ENCODE results near the gene MGAT5.

The MGAT5 gene

DNA sequence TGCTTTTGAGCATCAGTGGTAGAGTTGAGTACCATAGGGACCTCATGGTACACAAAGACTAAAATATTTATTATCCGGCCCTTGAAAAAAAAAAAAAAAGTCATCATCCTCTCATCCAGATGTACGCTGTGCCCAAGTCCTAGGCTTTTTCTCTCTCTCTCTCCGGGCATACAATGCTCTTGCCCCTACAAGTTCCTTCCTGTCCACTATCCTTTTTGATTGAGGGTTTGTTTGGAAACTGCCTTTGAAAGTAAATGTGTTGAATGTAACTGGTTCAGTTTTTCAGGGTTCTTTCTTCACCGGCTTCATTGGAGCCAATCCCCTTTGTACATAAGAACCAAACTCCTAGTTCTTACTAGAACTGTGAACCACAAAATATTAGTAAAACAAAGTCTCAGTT, 130.3 kb downstream of the MGAT5 start:
- Histone ChIP-seq H3K4me1 (ENCODE audit: insufficient read depth, low read length, severe bottlenecking) (no peaks in the 10 kb centered on the region), H3K36me3 (ENCODE audit: insufficient read depth, low read length) (peaks cover 60% of the 10 kb centered on the region), H3K4me2 (ENCODE audit: low read length) (no peak overlapping the region), H3K9ac (ENCODE audit: low read length) (no peak overlapping the region), H2AFZ (ENCODE audit: low read length) (no peak overlapping the region), H3K27me3 (ENCODE audit: insufficient read depth, low read length) (no peaks in the 10 kb centered on the region), H3F3A (ENCODE audit: insufficient read depth, low read length) (no peaks in the 10 kb centered on the region), H3K9me2 (ENCODE audit: low read depth, low read length) (no peaks in the 10 kb centered on the region), H3K4me3 (ENCODE audit: low read depth, low read length, poor library complexity, severe bottlenecking) (no peak overlapping the region), H3K9me3 (ENCODE audit: low read length) (no peaks in the 10 kb centered on the region), H3K79me2 (ENCODE audit: insufficient read depth, low read length) (no peaks in the 10 kb centered on the region), H3K27ac (ENCODE audit: low read depth, low read length, poor library complexity, severe bottlenecking) (no peak overlapping the region), H4K20me1 (ENCODE audit: insufficient read depth, low read length) (no peaks in the 10 kb centered on the region)
- TF ChIP-seq EZH2 (IDR thresholded peaks at IDR 0.05; ENCODE audit: borderline replicate concordance, low read length) (no peak), CTCF (IDR thresholded peaks at IDR 0.05; ENCODE audit: low read length) (no peak)

- no peak overlapping the region for H2AFZ ChIP-seq (ENCODE audit: low read length)
- no peak overlapping the region for H3K4me3 ChIP-seq (ENCODE audit: low read depth, low read length, poor library complexity, severe bottlenecking)
- H3K9me2 ChIP-seq (ENCODE audit: low read depth, low read length): no peaks in the 10 kb centered on the region
- H3K27ac ChIP-seq (ENCODE audit: low read depth, low read length, poor library complexity, severe bottlenecking): no peak overlapping the region
- H4K20me1 ChIP-seq (ENCODE audit: insufficient read depth, low read length): no peaks in the 10 kb centered on the region
- no peak overlapping the region for H3K9ac ChIP-seq (ENCODE audit: low read length)
- H3F3A ChIP-seq (ENCODE audit: insufficient read depth, low read length): no peaks in the 10 kb centered on the region
- no peaks in the 10 kb centered on the region for H3K79me2 ChIP-seq (ENCODE audit: insufficient read depth, low read length)
- TF ChIP-seq EZH2 (IDR thresholded peaks at IDR 0.05; ENCODE audit: borderline replicate concordance, low read length): no peak
- no peak for TF ChIP-seq CTCF (IDR thresholded peaks at IDR 0.05; ENCODE audit: low read length)
- no peaks in the 10 kb centered on the region for H3K27me3 ChIP-seq (ENCODE audit: insufficient read depth, low read length)
- no peaks in the 10 kb centered on the region for H3K9me3 ChIP-seq (ENCODE audit: low read length)
- no peaks in the 10 kb centered on the region for H3K4me1 ChIP-seq (ENCODE audit: insufficient read depth, low read length, severe bottlenecking)
- H3K4me2 ChIP-seq (ENCODE audit: low read length): no peak overlapping the region
- H3K36me3 ChIP-seq (ENCODE audit: insufficient read depth, low read length): peaks cover 58% of the 10 kb centered on the region; the same call in 1 of the 2 replicates
These were observed 131.3 kb downstream of the MGAT5 start for GRCh38 chr2:134385195-134385594.

- H3K9me2 ChIP-seq (ENCODE audit: low read depth, low read length): no peaks in the 10 kb centered on the region
- TF ChIP-seq EZH2 (IDR thresholded peaks at IDR 0.05; ENCODE audit: borderline replicate concordance, low read length) (no peak), CTCF (IDR thresholded peaks at IDR 0.05; ENCODE audit: low read length) (no peak)
- no peaks in the 10 kb centered on the region for H3F3A ChIP-seq (ENCODE audit: insufficient read depth, low read length)
- no peaks in the 10 kb centered on the region for H3K79me2 ChIP-seq (ENCODE audit: insufficient read depth, low read length)
- H3K27me3 ChIP-seq (ENCODE audit: insufficient read depth, low read length): no peaks in the 10 kb centered on the region
- no peaks in the 10 kb centered on the region for H3K9me3 ChIP-seq (ENCODE audit: low read length)
- H3K27ac ChIP-seq (ENCODE audit: low read depth, low read length, poor library complexity, severe bottlenecking): no peak overlapping the region
- no peak overlapping the region for H3K4me2 ChIP-seq (ENCODE audit: low read length)
- no peak overlapping the region for H3K9ac ChIP-seq (ENCODE audit: low read length)
- H2AFZ ChIP-seq (ENCODE audit: low read length): no peak overlapping the region
- no peaks in the 10 kb centered on the region for H3K4me1 ChIP-seq (ENCODE audit: insufficient read depth, low read length, severe bottlenecking)
- no peaks in the 10 kb centered on the region for H4K20me1 ChIP-seq (ENCODE audit: insufficient read depth, low read length)
- H3K4me3 ChIP-seq (ENCODE audit: low read depth, low read length, poor library complexity, severe bottlenecking): no peak overlapping the region
- H3K36me3 ChIP-seq (ENCODE audit: insufficient read depth, low read length): peaks cover 57% of the 10 kb centered on the region; the same call in 1 of the 2 replicates
These were observed 132.4 kb downstream of the MGAT5 start for GRCh38 chr2:134386310-134386709.
